Measurements from ENCODE around the gene ADCY1.

- TF ChIP-seq, protein P1, sequence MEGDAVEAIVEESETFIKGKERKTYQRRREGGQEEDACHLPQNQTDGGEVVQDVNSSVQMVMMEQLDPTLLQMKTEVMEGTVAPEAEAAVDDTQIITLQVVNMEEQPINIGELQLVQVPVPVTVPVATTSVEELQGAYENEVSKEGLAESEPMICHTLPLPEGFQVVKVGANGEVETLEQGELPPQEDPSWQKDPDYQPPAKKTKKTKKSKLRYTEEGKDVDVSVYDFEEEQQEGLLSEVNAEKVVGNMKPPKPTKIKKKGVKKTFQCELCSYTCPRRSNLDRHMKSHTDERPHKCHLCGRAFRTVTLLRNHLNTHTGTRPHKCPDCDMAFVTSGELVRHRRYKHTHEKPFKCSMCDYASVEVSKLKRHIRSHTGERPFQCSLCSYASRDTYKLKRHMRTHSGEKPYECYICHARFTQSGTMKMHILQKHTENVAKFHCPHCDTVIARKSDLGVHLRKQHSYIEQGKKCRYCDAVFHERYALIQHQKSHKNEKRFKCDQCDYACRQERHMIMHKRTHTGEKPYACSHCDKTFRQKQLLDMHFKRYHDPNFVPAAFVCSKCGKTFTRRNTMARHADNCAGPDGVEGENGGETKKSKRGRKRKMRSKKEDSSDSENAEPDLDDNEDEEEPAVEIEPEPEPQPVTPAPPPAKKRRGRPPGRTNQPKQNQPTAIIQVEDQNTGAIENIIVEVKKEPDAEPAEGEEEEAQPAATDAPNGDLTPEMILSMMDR (IDR thresholded peaks at IDR 0.05) = no peak
- TF ChIP-seq POLR2A (IDR thresholded peaks at IDR 0.05) = no peak
- no peak for TF ChIP-seq POLR2AphosphoS5 (IDR thresholded peaks at IDR 0.05)
These were observed 87.3 kb downstream of the ADCY1 start for GRCh38 chr7:45661302-45661995.

Measured in stomach (tissue), 4 donors.